B cell (primary cell): ENCODE data around the gene PLPPR1. TPM values are rescaled to one million over a fixed set of nuclear protein-coding genes. Genes with fewer than 3 reads are reported as not detected.

Source experiments
- ATAC-seq: fragments of 200-7000 bp; cut with Tn5 transposase; one replicate; pipeline ENCODE4 v1.10.0; 2021; ENCODE audit warnings: low read depth, mild to moderate bottlenecking, moderate number of reproducible peaks, moderate library complexity
- CTCF ChIA-PET: fragments of 350-600 bp; sonication (Branson Sonifier 250); formaldehyde crosslinking; loops from one replicate; lab custom pipeline; 2021; ENCODE audit warnings: antibody characterized with exemption, inconsistent platforms; lab: Charles Lee
- POLR2A ChIA-PET: fragments of 350-600 bp; sonication (Branson Sonifier 250); formaldehyde crosslinking; loops from one replicate; lab custom pipeline; 2021; ENCODE audit warnings: antibody characterized with exemption; lab: Charles Lee
- DNase-seq: peaks from one replicate; pipeline ENCODE4 v3.0.0; 2013
- H2AFZ ChIP-seq: 2 replicates; pipeline ENCODE4 v1.6.1; 2012; ENCODE audit warnings: mild to moderate bottlenecking, low read depth, low read length; ENCODE audit not compliant: insufficient read depth, poor library complexity, severe bottlenecking
- H3K27ac ChIP-seq, 2 donors: 1 replicate in 1 of 2; 2 replicates in 1 of 2; pipeline ENCODE4 v1.5.1; 2012 to 2013; ENCODE audit warnings: low read length in 2 of 2, mild to moderate bottlenecking in 2 of 2, moderate library complexity in 1 of 2
- H3K27me3 ChIP-seq, 4 experiments: fragments of 200-600 bp in 1 of 4; sonication (generic) in 1 of 4; replicated peaks in 1 of 4; 1 replicate in 2 of 4; 2 replicates in 2 of 4; pipeline versions ENCODE4 v1.6.1 to v1.7.0; 2013 to 2016; ENCODE audit warnings: low read length in 3 of 4, mild to moderate bottlenecking in 2 of 4, mixed read lengths in 1 of 4, moderate library complexity in 1 of 4; ENCODE audit not compliant: insufficient read depth in 4 of 4, control insufficient read depth in 3 of 4; ENCODE audit errors: control extremely low read depth in 1 of 4
- H3K36me3 ChIP-seq, 2 experiments: replicated peaks in 1 of 2; 1 replicate in 1 of 2; 2 replicates in 1 of 2; pipeline versions ENCODE4 v1.6.1 to v1.7.1; 2013; ENCODE audit warnings: low read length in 1 of 2; ENCODE audit not compliant: insufficient read depth in 2 of 2, control insufficient read depth in 1 of 2; ENCODE audit errors: control extremely low read depth in 1 of 2, extremely low read depth in 1 of 2
- H3K4me1 ChIP-seq, 2 donors: fragments of 200-600 bp in 1 of 2; sonication (generic) in 1 of 2; 1 replicate in 1 of 2; 2 replicates in 1 of 2; pipeline versions ENCODE4 v1.5.1 to v1.6.1; 2013 to 2017; ENCODE audit warnings: low read length in 2 of 2; ENCODE audit not compliant: control insufficient read depth in 2 of 2, insufficient read depth in 2 of 2
- H3K4me2 ChIP-seq: replicated peaks from 2 replicates; pipeline ENCODE3; 2012; ENCODE audit warnings: mild to moderate bottlenecking, low read depth, low read length; ENCODE audit not compliant: poor library complexity, severe bottlenecking
- H3K4me3 ChIP-seq, 5 experiments: fragments of 200-600 bp in 1 of 5; sonication (generic) in 1 of 5; 1 replicate in 3 of 5; 2 replicates in 2 of 5; pipeline versions ENCODE4 v1.5.1 to v1.7.0; 2011 to 2016; ENCODE audit warnings: low read length in 4 of 5, mild to moderate bottlenecking in 4 of 5, low read depth in 2 of 5, control low read depth in 1 of 5, moderate library complexity in 1 of 5; ENCODE audit not compliant: insufficient read depth in 1 of 5; ENCODE audit errors: control extremely low read depth in 1 of 5, extremely low read depth in 1 of 5
- H3K79me2 ChIP-seq: fragments of 200-600 bp; sonication (generic); one replicate; pipeline ENCODE4 v1.6.0; 2016; ENCODE audit warnings: low read length; ENCODE audit not compliant: control insufficient read depth, insufficient read depth
- H3K9ac ChIP-seq: fragments of 200-600 bp; sonication (generic); 2 replicates; pipeline ENCODE4 v1.6.1; 2017; ENCODE audit warnings: mild to moderate bottlenecking, low read length, moderate library complexity
- H3K9me3 ChIP-seq, 3 donors: one replicate each; pipeline versions ENCODE4 v1.6.1 to v1.7.1; 2013; ENCODE audit warnings: low read length in 2 of 3; ENCODE audit not compliant: control insufficient read depth in 2 of 3, insufficient read depth in 1 of 3; ENCODE audit errors: control extremely low read depth in 1 of 3
- H4K20me1 ChIP-seq: 2 replicates; pipeline ENCODE4 v1.6.0; 2012; ENCODE audit warnings: mild to moderate bottlenecking, low read length; ENCODE audit not compliant: insufficient read depth, control insufficient read depth, poor library complexity, severe bottlenecking
- H3K27ac Mint-ChIP-seq: one replicate; pipeline ENCODE4 v1.8.0; 2021; ENCODE audit warnings: mixed read lengths
- H3K27me3 Mint-ChIP-seq: one replicate; pipeline ENCODE4 v1.8.0; 2021; ENCODE audit warnings: mixed read lengths
- H3K4me1 Mint-ChIP-seq: one replicate; pipeline ENCODE4 v1.8.0; 2021; ENCODE audit warnings: mixed read lengths
- H3K4me3 Mint-ChIP-seq: one replicate; pipeline ENCODE4 v1.8.0; 2021; ENCODE audit warnings: mixed read lengths
- H3K9me3 Mint-ChIP-seq: one replicate; pipeline ENCODE4 v1.8.0; 2022; ENCODE audit warnings: mixed read lengths; ENCODE audit not compliant: insufficient read depth
- CTCF ChIP-seq: fragments of 200-600 bp; IDR thresholded peaks from one replicate; pipeline ENCODE4 v1.8.0; 2022; ENCODE audit warnings: antibody characterized with exemption, mild to moderate bottlenecking
- EZH2 ChIP-seq: IDR thresholded peaks from 2 replicates; pipeline ENCODE4 v1.6.1; 2012; ENCODE audit warnings: borderline replicate concordance, low read depth, mild to moderate bottlenecking, moderate library complexity, low read length; ENCODE audit not compliant: insufficient read depth, poor library complexity, severe bottlenecking
- WGBS: methylation state at CpG from one replicate; pipeline ENCODE4 v1.1.5; 2013; ENCODE audit warnings: missing lambda C conversion rate; ENCODE audit not compliant: insufficient coverage; 5-methylcytosine and 5-hydroxymethylcytosine counted together
- intact Hi-C: fragments of 100-400 bp; cut with micrococcal nuclease; formaldehyde crosslinking; loops from one replicate; pipeline ENCODE4 v1.10.0; 2022
- polyA plus RNA-seq: library from polyadenylated mRNA; depleted of rRNA; stranded (reverse); fragments of >200 nt; gene quantifications from 2 replicates; pipeline ENCODE4 v1.2.3, GENCODE V29; 2012
- total RNA-seq, 2 donors: library from RNA; stranded (reverse); fragments of 120-200 nt in 1 of 2; gene quantifications; 1 replicate in 1 of 2; 2 replicates in 1 of 2; pipeline versions ENCODE4 v1.2.3 to v1.2.4, GENCODE V29; 2013 to 2022

The PLPPR1 gene
- total and polyA plus RNA-seq, 2 donors (not counting 1 experiment from before 2014, with no cell fraction given): not detected

DNA sequence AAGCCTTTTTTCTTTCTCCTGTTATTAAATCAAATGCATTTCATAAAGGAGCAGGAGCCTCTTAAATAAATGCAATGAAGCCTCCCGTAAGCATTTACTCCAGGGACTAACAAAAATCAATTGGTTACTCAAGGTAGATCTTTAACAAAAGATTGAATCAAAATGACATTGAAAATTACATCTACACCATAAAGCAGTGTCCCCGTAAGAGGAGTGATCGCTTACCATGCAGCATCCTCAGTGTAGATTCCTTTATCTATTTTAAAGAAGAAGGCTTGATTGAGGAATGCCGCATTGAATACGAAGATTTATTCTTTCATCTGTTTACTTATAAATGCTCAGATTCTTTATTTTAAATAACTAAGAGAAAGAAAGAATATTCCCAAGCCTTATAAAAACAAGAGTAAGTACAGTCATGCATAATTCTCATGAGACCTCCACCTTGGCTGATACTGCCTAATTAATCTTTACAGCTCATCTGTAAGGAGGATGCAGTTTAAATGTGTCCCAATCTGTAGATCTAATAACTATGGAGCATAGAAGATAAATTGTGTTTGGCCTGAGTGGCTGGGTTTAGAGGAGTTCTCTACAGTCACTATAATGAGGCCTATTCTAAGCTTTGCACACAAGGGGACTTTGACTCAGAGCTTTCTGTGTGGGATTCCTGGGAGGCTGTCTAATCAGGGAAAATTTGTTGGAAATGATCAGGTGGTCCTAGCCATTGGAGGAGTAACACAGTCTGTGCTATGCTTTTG lies 55.1 kb downstream of the PLPPR1 start:
- Histone ChIP-seq H3K79me2 (no peaks in the 10 kb centered on the region), H3K9ac (no peak overlapping the region), H3K9me3 (no peaks in the 10 kb centered on the region), H3K4me2 (no peak overlapping the region), H3K4me3 (no peak overlapping the region), H3K4me1 (no peaks in the 10 kb centered on the region), H3K27ac (no peak overlapping the region), H2AFZ (no peak overlapping the region), H4K20me1 (no peaks in the 10 kb centered on the region), H3K36me3 (no peaks in the 10 kb centered on the region), H3K27me3 (no peaks in the 10 kb centered on the region)
- no peak for ATAC-seq
- no peak overlapping the region for H3K27ac Mint-ChIP-seq
- no peak for DNase-seq
- H3K4me3 Mint-ChIP-seq: no peak overlapping the region
- H3K27me3 Mint-ChIP-seq: peaks cover 3% of the 10 kb centered on the region
- POLR2A ChIA-PET: no interaction called here
- TF ChIP-seq EZH2: no peak
- no peak for TF ChIP-seq CTCF
- H3K9me3 Mint-ChIP-seq: no peaks in the 10 kb centered on the region
- CTCF ChIA-PET: no interaction called here
- no CpG with 5 or more reads among the region's 5 CpGs for WGBS
- H3K4me1 Mint-ChIP-seq: no peaks in the 10 kb centered on the region
- intact Hi-C loops: no loop called here

- DNase-seq (no peak), ATAC-seq (no peak)
- H3K4me3 Mint-ChIP-seq: no peak overlapping the region
- H3K9me3 Mint-ChIP-seq: no peaks in the 10 kb centered on the region
- no peaks in the 10 kb centered on the region for H3K4me1 ChIP-seq
- CTCF ChIA-PET: no interaction called here
- no peaks in the 10 kb centered on the region for H3K27me3 ChIP-seq
- TF ChIP-seq CTCF (no peak), EZH2 (no peak)
- no peak overlapping the region for H2AFZ ChIP-seq
- H3K4me3 ChIP-seq: no peak overlapping the region
- H3K27ac ChIP-seq: no peak overlapping the region
- WGBS: no CpG with 5 or more reads among the region's 3 CpGs
- no peak overlapping the region for H3K4me2 ChIP-seq
- H3K36me3 ChIP-seq: no peaks in the 10 kb centered on the region
- no peak overlapping the region for H3K27ac Mint-ChIP-seq
- H3K79me2 ChIP-seq: no peaks in the 10 kb centered on the region
- no peak overlapping the region for H3K9ac ChIP-seq
- H3K9me3 ChIP-seq: no peaks in the 10 kb centered on the region
- H4K20me1 ChIP-seq: no peaks in the 10 kb centered on the region
- no peaks in the 10 kb centered on the region for H3K4me1 Mint-ChIP-seq
- intact Hi-C loops: no loop called here
- POLR2A ChIA-PET: no interaction called here
- no peaks in the 10 kb centered on the region for H3K27me3 Mint-ChIP-seq
These were observed 58.9 kb downstream of the PLPPR1 start for GRCh38 chr9:101087426-101087825.
